Measurements from ENCODE around the gene TSPAN32. TPM values are rescaled to one million over a fixed set of nuclear protein-coding genes. Genes with fewer than 3 reads are reported as not detected.
"Not testable (repeated sequence)": the region's sequence is repeated elsewhere in the genome, so short reads cannot be mapped to it uniquely, and the experiment has no call there.

TSPAN32 gene
- total RNA-seq, 1 donor from 2014 or later: not detected

- no peak for DNase-seq (ENCODE audit: low read depth in 2 of 2)
Measured at GRCh38 chr11:2363130-2363529, 61.3 kb downstream of the TSPAN32 start.

DNA sequence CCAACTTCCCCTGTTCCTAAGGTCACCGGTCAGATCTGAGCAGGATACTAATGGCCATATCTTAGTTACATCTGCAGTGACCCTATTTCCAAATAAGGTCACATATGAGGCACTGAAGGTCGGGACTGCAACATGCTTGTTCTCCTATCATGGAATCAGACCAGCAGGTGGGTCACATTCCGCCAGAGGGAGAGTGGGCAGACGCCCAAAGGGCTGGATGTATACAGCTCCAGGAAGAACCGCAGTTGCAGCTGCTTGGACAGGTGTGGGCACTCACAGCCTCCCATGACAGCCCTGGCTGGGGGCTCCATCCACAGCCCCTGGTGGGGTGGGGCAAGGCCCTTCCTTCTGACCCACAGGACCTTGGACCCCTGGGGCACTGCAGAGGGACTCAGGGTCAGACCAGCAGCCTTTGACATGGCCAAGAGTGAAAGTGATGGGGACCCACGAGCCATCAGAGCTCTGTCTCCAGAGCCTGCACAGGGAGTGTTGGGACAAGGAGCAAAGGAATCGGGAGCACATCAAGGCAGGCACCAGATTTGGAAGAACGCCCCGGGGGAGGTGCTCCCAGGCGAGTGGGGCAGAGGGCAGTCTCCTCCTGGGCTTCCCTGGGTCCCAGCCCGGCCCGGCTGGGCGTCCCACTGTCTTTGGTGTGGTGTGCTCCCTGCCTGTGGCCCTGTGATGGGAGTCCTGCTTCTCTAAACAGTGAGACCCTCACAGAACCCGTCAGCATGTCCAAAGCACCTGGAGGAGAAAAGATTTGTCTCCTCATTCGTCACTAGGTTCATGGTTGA is 62.0 kb downstream of the TSPAN32 start:
- DNase-seq (ENCODE audit: low read depth in 2 of 2): no peak

- DNase-seq (ENCODE audit: low read depth in 2 of 2): not testable (repeated sequence)
Measured at GRCh38 chr11:2364386-2364785, 62.6 kb downstream of the TSPAN32 start.

DNA sequence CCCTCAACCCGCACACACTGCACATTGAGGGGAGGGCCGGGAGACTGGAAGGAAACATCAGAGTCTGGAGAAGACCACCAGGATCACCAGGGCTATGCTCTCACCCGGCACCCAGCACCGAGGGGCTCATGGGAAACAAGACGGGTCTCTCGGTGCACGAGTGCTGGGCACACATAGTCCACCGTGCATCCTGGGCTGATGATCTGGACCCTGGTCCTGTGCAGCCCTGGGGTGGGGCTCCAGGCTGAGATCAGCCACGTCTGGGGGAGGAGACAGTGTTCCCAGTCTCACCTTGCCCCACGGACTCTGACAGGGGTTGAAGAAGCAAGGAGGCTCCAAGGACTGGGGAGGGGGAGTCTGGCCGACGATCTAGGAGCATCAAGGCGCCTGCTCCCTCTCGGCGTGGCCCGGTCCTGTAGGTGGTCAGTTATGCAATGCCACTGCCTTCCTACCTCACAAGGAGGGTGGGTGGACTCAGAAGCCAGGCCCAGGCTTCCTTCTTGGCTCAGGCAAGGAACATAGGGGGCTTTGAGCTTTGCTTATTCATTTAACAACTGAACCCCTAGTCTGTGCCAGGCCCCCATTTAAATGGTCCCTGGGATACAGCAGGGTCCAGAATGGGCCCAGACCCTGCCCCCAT is 63.9 kb downstream of the TSPAN32 start:
- no peak for DNase-seq (ENCODE audit: low read depth in 2 of 2)

DNA sequence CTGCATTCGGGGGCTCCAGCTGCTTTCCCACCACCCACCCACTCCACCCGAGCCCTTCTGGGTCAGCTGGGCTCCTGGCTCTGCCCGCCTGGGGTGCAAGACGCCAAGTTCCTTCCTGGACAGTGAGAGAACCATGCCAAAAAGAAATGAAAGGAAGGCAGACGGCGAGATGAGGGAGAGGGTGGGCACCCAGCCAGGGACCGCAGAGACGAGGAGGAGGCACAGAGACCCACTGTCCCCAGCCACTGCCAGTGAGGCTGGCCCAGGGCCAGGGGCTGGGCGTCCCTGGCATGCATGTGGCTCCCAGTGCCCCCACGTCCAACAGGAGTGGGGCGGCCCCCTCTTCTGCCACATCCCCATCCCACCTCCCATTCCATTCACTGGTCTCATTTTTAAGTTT is 64.5 kb downstream of the TSPAN32 start:
- no peak for DNase-seq (ENCODE audit: low read depth in 2 of 2)

DNA sequence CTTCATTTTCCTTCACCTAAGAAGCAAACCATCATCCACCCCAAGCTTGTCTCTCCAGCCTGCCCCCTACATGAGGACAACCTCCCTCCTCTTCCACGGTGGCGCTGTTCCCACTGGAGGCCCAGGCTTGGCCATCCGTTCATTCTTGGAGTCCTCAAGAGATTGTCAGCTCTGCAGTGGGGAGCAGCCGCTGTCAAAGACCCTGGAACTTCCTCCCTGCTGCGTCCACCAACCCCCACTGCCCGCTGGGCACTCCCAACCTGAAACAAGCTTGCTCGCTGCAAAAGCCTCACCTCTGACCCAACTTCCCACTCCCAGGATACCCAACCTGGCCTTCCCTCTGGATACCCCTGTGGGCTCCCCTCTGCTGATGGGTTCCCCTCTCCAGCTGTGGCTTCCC is 64.9 kb downstream of the TSPAN32 start:
- DNase-seq (ENCODE audit: low read depth in 2 of 2): no peak

- no peak for DNase-seq (ENCODE audit: low read depth in 2 of 2)
Measured at GRCh38 chr11:2367266-2368160, 65.7 kb downstream of the TSPAN32 start.

Other genes with a start within 250 kb of the TSPAN32 start
- gene IGF2, start 162.6 kb upstream of the TSPAN32 start, total RNA-seq: 4.6 and 6.7 TPM in 2 replicates
- not detected in 2 replicates for gene INS, start 140.8 kb upstream of the TSPAN32 start, total RNA-seq
- under 0.01 TPM in 1 of 2 replicates, not detected in the other for gene TH, start 130.2 kb upstream of the TSPAN32 start, total RNA-seq
- gene ASCL2, start 31.4 kb upstream of the TSPAN32 start, total RNA-seq: under 0.01 TPM in 1 of 2 replicates, not detected in the other
- gene C11orf21, start 95 bp upstream of the TSPAN32 start, total RNA-seq: not detected in 2 replicates
- gene CD81, start 75.3 kb downstream of the TSPAN32 start, total RNA-seq: 140 and 212 TPM in 2 replicates
- gene TSSC4, start 98.7 kb downstream of the TSPAN32 start, total RNA-seq: 36.8 and 57.3 TPM in 2 replicates
- gene TRPM5, start 142.5 kb downstream of the TSPAN32 start, total RNA-seq: not detected in 2 replicates
- gene KCNQ1, start 143.0 kb downstream of the TSPAN32 start, total RNA-seq: under 0.01 TPM in 1 of 2 replicates, not detected in the other

All from lung microvascular endothelial cell (primary cell).